NOMO-1 treated with DMSO at 0.1 percent for 48 hours (cell line): ENCODE measurements around the gene GUCA2A.
A peak's percentile ranks its signal among the peaks of the same experiment; 100 is the strongest.

Experiments used
- DNase-seq: peaks from one replicate; lab custom pipeline; 2025; ENCODE audit not compliant: unreplicated experiment; lab: John Stamatoyannopoulos, UW

Gene GUCA2A

GRCh38 chr1:42155362-42155761, 9.2 kb downstream of the GUCA2A start:
- DNase-seq, result no peak

DNA sequence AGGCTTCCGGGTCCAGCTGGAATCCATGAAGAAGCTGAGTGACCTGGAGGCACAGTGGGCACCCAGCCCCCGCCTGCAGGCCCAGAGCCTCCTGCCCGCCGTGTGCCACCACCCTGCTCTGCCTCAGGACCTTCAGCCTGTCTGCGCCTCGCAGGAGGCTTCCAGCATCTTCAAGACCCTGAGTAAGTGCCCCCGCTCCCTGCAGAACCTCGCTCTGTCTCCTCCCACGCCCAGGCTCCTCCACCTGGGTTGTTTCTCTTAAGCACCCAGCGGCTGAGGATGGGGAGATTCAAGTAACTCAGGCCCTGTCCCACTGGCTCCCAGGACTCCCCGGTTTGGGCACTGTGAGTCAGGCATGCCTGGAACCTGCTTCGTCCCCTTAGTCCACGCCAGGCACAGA, 9.9 kb downstream of the GUCA2A start:
- DNase-seq, result no peak

DNA sequence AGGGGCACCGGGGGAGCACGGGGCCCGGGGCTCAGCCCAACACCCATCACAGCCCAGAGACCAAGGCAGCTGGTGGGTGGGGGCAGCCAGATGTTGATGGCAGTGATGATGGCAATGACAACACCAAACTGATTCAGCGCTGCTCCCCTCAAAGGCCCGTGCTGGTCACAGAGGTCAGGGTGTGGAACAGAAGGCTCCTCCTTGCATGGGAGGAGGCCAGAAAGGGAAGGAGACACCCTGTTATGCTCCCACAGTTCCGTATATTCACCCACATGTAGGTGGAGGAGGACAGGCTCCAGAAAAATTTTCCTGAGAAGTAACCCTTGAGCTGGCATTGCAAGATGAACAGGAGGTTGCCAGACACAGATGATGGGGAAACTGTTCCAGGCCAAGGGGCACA, 10.9 kb downstream of the GUCA2A start:
- no peak for DNase-seq

DNA sequence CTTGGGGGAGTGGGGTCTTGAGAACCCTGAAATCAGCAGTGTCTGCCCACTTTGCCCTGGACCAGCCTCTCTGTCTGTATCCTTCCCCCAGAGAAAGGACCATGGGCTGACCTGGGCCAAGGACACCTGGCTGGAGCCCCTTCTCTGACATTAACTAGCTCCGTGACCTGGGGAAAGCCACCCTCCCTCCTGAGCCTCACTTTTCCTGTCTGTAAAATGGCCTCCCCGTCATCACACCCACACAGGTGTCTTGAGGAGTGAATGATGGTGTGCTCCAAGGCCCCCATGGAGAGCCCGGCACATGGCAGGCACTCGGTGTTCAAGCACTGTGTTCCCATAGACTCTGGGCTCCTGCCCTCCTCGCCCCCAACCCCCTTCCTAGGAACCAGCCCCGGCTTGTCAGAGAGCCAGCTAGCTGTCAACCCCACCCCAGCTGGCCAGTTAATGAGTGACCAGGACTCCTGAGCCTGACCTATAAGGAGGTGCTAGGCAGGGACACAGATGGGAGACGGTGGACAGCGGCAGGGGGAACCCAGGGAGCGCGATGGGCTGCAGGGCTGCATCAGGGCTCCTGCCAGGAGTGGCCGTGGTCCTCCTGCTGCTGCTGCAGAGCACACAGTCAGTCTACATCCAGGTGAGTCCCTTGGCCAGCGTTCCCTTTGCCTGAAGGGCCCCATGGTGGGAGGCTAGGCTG, 11.5 kb downstream of the GUCA2A start, which contains the start of gene GUCA2B:
Gene GUCA2B (plus strand): TSS at position 504 of the 694 bp plus-strand sequence. CDS start 41 bp downstream, at position 545.
- DNase-seq, result no peak

- no peak for DNase-seq
These were observed 12.4 kb downstream of the GUCA2A start for GRCh38 chr1:42152119-42152518.

- DNase-seq, result no peak
These were observed 13.9 kb downstream of the GUCA2A start for GRCh38 chr1:42150651-42151050.

DNA sequence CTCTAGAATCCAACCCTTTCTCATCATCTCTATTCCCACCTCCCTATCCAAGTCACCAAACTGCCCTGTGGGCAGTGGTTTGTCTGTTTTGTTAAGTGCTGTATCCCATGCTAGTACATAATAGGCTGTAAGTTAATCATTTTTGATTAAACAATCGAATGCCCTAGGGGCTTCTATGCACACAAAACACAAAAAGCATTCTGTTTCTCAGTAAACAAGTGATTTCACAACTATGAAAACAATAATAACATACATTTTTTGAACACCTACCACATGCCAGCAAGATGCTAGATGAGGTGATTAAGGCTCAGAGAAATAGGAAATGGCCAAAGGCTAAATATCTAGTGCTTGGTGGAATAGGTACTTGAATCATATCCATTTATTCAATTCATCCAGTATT, 16.4 kb downstream of the GUCA2A start:
- DNase-seq, result no peak

DNA sequence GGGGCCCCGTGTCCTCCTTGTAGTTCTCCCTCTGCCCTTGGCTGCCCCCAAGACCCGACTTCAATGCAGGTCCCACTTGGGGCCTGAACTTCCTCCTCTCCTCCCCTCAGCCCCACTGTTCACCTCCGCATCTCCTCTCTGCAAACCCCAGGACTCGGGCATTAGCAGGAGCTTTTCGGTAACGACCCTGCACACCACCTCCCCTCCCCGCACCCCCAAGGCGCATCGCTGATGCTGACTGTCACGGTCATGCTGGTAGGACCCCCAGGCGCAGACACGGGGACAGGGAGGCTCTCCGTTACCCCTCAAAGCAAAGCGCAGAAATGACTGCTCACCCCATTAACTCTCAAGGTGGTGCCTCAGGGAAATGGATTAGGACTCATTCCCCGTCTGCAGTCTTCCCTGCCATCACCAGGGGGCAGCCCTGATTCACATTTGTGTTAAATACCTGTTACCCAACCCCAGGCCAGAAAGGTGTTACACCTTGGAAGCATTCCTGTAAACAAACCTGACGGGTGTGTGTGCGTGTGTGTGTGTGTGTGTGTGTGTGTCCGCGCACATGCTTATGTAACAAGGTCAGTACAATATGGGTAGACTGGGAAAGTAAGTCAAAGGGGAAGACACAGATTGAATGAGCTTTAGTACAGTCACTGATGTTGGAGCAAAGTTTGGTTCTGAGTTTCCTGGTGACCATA, 17.8 kb downstream of the GUCA2A start:
- DNase-seq, result peak; percentile 36

- DNase-seq, result no peak
These were observed 18.6 kb downstream of the GUCA2A start for GRCh38 chr1:42145764-42146625.

DNA sequence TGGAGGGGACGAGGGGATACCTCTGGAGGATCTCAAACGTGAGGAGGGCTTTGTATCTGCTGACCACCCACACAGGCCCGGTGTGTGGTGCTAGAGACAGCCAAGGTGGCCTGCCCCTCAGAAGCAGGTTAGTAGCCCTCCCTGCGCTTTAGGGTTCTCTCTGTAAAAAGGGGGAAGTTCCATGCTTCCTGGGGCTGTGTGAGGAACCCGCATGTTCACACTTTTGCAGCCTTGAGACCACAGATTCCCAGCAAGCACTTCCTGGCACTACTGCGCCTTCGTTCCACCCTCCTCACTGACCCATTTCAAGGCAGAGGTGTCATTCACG, 19.2 kb downstream of the GUCA2A start:
- no peak for DNase-seq

GRCh38 chr1:42144711-42145388, 19.7 kb downstream of the GUCA2A start:
- no peak for DNase-seq

DNA sequence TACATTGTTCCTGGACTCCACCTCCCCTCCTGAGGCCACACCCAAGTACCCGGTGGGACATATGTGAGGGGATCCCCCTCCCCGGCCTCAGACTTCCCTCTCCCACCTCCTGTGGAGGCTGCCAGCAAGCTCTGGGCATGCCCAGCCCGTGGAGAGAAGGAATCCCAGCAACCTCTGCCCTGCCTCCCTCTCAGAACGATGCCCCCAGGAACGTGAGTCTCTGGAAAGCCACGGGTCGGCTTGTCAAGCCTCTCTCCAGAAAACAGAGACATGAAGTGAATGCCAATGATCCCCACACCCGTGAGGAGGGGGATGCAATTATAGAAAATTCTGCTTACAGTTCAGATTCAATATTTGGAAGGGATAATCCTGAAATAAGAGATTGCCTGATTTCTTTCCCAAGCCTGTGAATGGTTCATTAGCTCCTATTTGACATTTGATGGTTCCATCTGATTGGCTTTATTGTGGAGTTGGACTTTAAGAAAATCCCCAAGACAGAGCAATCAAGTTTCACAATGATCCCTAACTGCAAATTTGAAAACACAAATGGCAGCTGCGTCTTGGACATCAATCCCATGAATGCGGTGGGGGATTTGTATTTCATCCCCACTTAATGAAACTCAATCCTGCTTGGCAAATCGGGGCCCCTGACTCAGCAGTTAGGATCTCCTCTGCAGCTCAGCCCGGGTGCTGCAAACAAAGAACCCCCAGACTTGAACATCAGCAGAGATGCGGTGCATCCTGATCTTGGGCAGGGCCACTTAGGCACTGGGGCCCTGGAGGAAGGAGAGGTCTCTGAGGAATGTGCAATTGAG, 20.4 kb downstream of the GUCA2A start:
- no peak for DNase-seq

DNA sequence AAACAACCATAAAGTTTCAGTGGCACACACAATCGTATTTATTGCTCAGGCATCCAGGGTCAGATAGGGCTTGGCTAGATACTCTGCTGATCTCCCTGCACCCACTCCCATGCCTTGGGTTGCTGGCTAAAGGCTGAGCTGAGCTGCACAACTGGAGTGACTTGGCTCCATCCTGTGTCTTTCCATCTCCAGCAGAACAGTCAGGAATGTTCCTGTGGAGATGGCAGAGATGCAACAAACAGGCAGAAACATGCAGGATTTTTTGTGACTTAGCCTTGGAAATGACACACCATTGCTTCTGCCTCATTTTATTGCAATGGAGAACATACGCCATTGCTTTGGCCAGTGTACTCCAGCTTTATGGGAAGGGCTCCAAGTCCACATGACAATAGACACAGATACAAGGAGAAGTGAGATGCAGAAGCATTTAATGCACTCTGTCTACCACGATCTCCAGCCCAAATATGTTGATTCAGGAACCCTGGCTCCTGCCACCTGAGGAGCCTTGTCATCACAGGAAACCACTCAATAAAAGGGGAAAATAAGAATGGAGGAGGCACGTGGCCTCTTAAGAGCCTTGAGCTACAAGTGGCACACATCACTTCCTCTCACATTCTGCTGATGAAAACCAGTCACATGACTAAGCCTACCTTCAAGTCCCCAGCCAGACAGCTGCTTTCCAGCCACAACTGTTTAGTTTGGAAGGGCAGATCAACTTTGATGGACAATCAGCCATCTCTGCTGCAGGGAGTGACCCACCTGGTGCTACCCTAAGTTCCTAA, 21.5 kb downstream of the GUCA2A start:
- DNase-seq, result peak; percentile 8

GRCh38 chr1:42141978-42142377, 22.6 kb downstream of the GUCA2A start:
- DNase-seq, result no peak

- no peak for DNase-seq
These were observed 24.4 kb downstream of the GUCA2A start for GRCh38 chr1:42140191-42140590.

DNA sequence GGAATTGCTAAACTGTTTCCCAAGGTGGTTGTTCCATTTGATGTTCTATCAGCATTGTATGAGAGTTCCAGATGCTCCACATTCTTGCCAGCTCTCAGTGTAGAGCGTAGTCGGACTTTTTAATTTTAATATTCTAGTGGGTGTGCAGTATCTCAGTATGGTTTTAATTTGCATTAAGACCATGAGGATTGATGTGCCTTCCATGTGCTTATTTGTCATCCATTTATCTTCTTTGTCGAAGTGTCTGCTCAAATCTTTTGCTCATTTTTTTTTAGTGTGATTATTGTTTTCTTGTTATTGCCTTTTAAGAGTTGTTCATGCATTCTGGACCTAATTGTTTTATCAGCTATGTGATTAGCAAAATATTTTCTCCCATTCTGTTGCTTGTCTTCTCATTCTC, 25.1 kb downstream of the GUCA2A start:
- no peak for DNase-seq

DNA sequence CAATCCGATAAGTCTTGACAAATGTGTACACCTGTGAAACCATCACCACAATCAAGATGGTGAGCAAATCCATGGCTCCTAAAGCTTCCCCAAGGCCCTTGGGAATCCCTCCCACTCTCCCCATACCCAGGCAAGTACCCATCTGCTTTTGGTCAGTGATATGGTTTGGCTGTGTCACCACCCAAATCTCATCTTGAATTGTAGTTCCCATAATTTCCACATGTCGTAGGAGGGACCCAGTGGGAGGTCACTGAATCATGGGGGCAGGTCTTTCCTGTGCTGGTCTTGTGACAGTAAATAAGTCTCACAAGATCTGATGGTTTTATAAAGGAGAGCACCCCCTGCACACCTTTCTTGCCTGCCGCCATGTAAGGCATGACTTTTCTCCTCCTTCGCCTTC, 26.0 kb downstream of the GUCA2A start:
- no peak for DNase-seq

DNA sequence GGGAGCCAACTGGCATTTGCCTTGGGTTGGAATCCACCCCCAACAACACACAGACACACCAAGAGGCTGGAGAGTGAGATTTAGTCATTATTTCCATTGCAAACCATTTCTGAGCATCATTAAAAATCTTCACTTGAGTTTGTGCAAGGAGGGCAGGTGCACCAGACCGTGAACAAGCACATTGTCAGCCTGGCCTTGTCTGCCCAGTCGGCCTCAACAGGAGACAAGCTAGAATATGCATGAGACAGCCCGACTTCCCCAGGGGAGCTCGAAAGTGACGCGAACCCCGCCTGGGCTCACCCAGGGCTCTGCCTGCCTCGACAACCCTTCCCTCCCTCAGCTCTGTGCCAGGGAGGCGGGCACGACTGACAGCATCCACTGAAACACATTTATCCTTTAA, 26.8 kb downstream of the GUCA2A start:
- no peak for DNase-seq

- peak; percentile 52 for DNase-seq
These were observed 28.1 kb downstream of the GUCA2A start for GRCh38 chr1:42136466-42136865.

- peak; percentile 27 for DNase-seq
These were observed 29.1 kb downstream of the GUCA2A start for GRCh38 chr1:42135426-42135825.
